Neural cell (in vitro differentiated cells): Measurements from ENCODE around the gene HBA2. TPM values are rescaled to one million over a fixed set of nuclear protein-coding genes. Genes with fewer than 3 reads are reported as not detected.
"Not testable (repeated sequence)": the region's sequence is repeated elsewhere in the genome, so short reads cannot be mapped to it uniquely, and the experiment has no call there.

Experiments used
- H2AFZ ChIP-seq: fragments of 200-600, 300-800 bp; sonication (generic), shearing (Covaris generic); 2 replicates; pipeline ENCODE4 v1.6.0; 2014; ENCODE audit warnings: low read depth, mild to moderate bottlenecking, antibody characterized with exemption, low read length, moderate library complexity
- H3F3A ChIP-seq: fragments of 200-600 bp; shearing (Covaris generic); 2 replicates; pipeline ENCODE4 v1.6.1; 2016; ENCODE audit warnings: mild to moderate bottlenecking, moderate library complexity, mixed read lengths, antibody characterized with exemption, low read length; ENCODE audit not compliant: insufficient read depth, poor library complexity, severe bottlenecking
- H3K27ac ChIP-seq: fragments of 200-600, 300-800 bp; sonication (generic), shearing (Covaris generic); 2 replicates; pipeline ENCODE4 v1.5.1; 2014; ENCODE audit warnings: mild to moderate bottlenecking, low read length, moderate library complexity
- H3K27me3 ChIP-seq: fragments of 300-800, 200-600 bp; sonication (generic), shearing (Covaris generic); 2 replicates; pipeline ENCODE4 v1.6.0; 2014; ENCODE audit warnings: mild to moderate bottlenecking, low read depth, low read length, moderate library complexity; ENCODE audit not compliant: insufficient read depth
- H3K36me3 ChIP-seq: fragments of 300-800, 200-600 bp; sonication (generic), shearing (Covaris generic); 2 replicates; pipeline ENCODE4 v1.5.1; 2014; ENCODE audit warnings: mild to moderate bottlenecking, antibody characterized with exemption, low read length, moderate library complexity; ENCODE audit not compliant: insufficient read depth
- H3K4me2 ChIP-seq: fragments of 300-800, 200-600 bp; sonication (generic), shearing (Covaris generic); 2 replicates; pipeline ENCODE4 v1.6.0; 2014; ENCODE audit warnings: mild to moderate bottlenecking, low read length
- H3K4me3 ChIP-seq: fragments of 300-800, 200-600 bp; sonication (generic), shearing (Covaris generic); 2 replicates; pipeline ENCODE4 v1.5.1; 2014; ENCODE audit warnings: mild to moderate bottlenecking, low read length, moderate library complexity
- H3K79me2 ChIP-seq: fragments of 200-600 bp; shearing (Covaris generic); replicated peaks from 2 replicates; pipeline ENCODE4 v1.6.0; 2014; ENCODE audit warnings: mild to moderate bottlenecking, low read length, moderate library complexity; ENCODE audit not compliant: insufficient read depth
- H3K9ac ChIP-seq: fragments of 300-800, 200-600 bp; sonication (generic), shearing (Covaris generic); 2 replicates; pipeline ENCODE4 v1.6.1; 2016; ENCODE audit warnings: mild to moderate bottlenecking, low read length, mixed read lengths
- H3K9me2 ChIP-seq: fragments of 200-600 bp; shearing (Covaris generic); 2 replicates; pipeline ENCODE4 v1.6.1; 2016; ENCODE audit warnings: mild to moderate bottlenecking, low read length, mixed read lengths; ENCODE audit not compliant: insufficient read depth
- H3K9me3 ChIP-seq: fragments of 200-600, 300-800 bp; sonication (generic), shearing (Covaris generic); 2 replicates; pipeline ENCODE4 v1.6.1; 2016; ENCODE audit warnings: mild to moderate bottlenecking, mixed run types, low read length, moderate library complexity, mixed read lengths
- H4K20me1 ChIP-seq: fragments of 200-600 bp; shearing (Covaris generic); 2 replicates; pipeline ENCODE4 v1.6.1; 2016; ENCODE audit warnings: mild to moderate bottlenecking, mixed run types; ENCODE audit not compliant: insufficient read depth
- EP300 ChIP-seq: fragments of 450-650 bp; conservative IDR thresholded peaks from 2 replicates; pipeline ENCODE4 v1.6.1; 2014; ENCODE audit warnings: antibody characterized with exemption, mild to moderate bottlenecking, moderate library complexity; ENCODE audit not compliant: poor library complexity, severe bottlenecking
- EZH2 ChIP-seq: fragments of 200-600, 300-800 bp; shearing (Covaris generic), sonication (generic); IDR thresholded peaks from 2 replicates; pipeline ENCODE4 v1.6.1; 2014; ENCODE audit warnings: antibody characterized with exemption, low read length, borderline replicate concordance, mild to moderate bottlenecking; ENCODE audit not compliant: insufficient read depth, poor library complexity, severe bottlenecking
- MXI1 ChIP-seq: fragments of 450-650 bp; conservative IDR thresholded peaks from 2 replicates; pipeline ENCODE4 v1.6.1; 2014; ENCODE audit warnings: antibody characterized with exemption, mild to moderate bottlenecking; ENCODE audit not compliant: poor library complexity, severe bottlenecking
- POLR2AphosphoS5 ChIP-seq: IDR thresholded peaks from 2 replicates; pipeline ENCODE4 v1.6.1; 2012
- RAD21 ChIP-seq: fragments of 450-650 bp; conservative IDR thresholded peaks from 2 replicates; pipeline ENCODE4 v1.6.1; 2014; ENCODE audit warnings: antibody characterized with exemption, mild to moderate bottlenecking, moderate library complexity
- SMC3 ChIP-seq: fragments of 450-650 bp; conservative IDR thresholded peaks from 2 replicates; pipeline ENCODE4 v1.6.1; 2014; ENCODE audit warnings: antibody characterized with exemption, mild to moderate bottlenecking, moderate library complexity; ENCODE audit not compliant: poor library complexity
- TAF1 ChIP-seq: IDR thresholded peaks from 2 replicates; pipeline ENCODE4 v1.6.1; 2012; ENCODE audit warnings: low read depth
- polyA minus RNA-seq: library from RNA; depleted of rRNA, polyadenylated mRNA; stranded (reverse); fragments of >200 nt; gene quantifications from 2 replicates; pipeline ENCODE4 v1.2.3, GENCODE V29; 2014
- polyA plus RNA-seq: library from polyadenylated mRNA; depleted of rRNA; stranded (reverse); fragments of >200 nt; gene quantifications from 2 replicates; pipeline ENCODE4 v1.2.3, GENCODE V29; 2014
- TF ChIP-seq, protein P1 (sequence below): fragments of 450-650 bp; IDR thresholded peaks from 2 replicates; pipeline ENCODE4 v1.5.1; 2014; ENCODE audit warnings: antibody characterized with exemption, mild to moderate bottlenecking, moderate library complexity; ENCODE audit not compliant: poor library complexity, severe bottlenecking
- TF ChIP-seq, protein P2 (sequence below): IDR thresholded peaks from 2 replicates; pipeline ENCODE4 v1.6.1; 2012; ENCODE audit warnings: borderline replicate concordance

Gene HBA2
- polyA plus RNA-seq (not detected in 2 replicates), polyA minus RNA-seq (not detected in 2 replicates)

DNA sequence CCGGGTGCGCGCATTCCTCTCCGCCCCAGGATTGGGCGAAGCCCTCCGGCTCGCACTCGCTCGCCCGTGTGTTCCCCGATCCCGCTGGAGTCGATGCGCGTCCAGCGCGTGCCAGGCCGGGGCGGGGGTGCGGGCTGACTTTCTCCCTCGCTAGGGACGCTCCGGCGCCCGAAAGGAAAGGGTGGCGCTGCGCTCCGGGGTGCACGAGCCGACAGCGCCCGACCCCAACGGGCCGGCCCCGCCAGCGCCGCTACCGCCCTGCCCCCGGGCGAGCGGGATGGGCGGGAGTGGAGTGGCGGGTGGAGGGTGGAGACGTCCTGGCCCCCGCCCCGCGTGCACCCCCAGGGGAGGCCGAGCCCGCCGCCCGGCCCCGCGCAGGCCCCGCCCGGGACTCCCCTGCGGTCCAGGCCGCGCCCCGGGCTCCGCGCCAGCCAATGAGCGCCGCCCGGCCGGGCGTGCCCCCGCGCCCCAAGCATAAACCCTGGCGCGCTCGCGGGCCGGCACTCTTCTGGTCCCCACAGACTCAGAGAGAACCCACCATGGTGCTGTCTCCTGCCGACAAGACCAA, at the start of gene HBA2:
TSS of gene HBA2 (plus strand) at position 503 of the 568 bp plus-strand sequence. CDS start at position 540, 37 bp downstream.
- not testable (repeated sequence) for H3K4me3 ChIP-seq, H3K9me3 ChIP-seq, H3K4me2 ChIP-seq, H4K20me1 ChIP-seq, H3K36me3 ChIP-seq, H2AFZ ChIP-seq, H3K9me2 ChIP-seq, H3F3A ChIP-seq, H3K9ac ChIP-seq, H3K79me2 ChIP-seq, H3K27ac ChIP-seq
- H3K27me3 ChIP-seq = peaks cover 66% of the 10 kb centered on the region

DNA sequence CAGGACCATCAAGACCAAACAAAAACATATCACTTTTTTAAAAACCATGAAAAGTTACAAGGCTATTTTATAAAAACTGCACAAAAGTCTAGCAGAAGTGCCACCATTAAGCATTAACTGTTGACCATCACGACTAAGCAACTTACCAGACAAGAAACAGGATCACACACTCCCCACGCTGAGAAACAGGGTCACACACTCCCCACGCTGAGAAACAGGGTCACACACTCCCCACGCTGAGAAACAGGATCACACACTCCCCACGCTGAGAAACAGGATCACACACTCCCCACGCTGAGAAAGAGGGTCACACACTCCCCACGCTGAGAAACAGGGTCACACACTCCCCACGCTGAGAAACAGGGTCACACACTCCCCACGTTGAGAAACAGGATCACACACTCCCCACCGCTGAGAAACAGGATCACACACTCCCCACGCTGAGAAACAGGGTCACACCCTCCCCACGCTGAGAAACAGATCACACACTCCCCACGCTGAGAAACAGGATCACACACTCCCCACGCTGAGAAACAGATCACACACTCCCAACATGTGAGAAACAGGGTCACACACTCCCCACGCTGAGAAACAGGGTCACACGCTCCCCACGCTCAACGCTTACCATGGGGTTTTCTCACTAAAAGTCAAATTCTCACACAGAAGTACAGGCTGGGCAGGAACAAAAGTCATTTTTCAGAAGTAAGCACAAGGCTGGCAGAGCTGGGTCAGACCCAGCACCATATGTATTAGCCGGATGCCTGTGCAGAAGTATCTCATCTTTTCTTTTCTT, 48.9 kb upstream of the HBA2 start:
- H4K20me1 ChIP-seq, H3K4me2 ChIP-seq, H3K9me2 ChIP-seq, H3K36me3 ChIP-seq, H3K4me3 ChIP-seq, H3F3A ChIP-seq, H3K27me3 ChIP-seq, H2AFZ ChIP-seq, H3K27ac ChIP-seq, H3K9me3 ChIP-seq, H3K79me2 ChIP-seq, H3K9ac ChIP-seq: not testable (repeated sequence)

DNA sequence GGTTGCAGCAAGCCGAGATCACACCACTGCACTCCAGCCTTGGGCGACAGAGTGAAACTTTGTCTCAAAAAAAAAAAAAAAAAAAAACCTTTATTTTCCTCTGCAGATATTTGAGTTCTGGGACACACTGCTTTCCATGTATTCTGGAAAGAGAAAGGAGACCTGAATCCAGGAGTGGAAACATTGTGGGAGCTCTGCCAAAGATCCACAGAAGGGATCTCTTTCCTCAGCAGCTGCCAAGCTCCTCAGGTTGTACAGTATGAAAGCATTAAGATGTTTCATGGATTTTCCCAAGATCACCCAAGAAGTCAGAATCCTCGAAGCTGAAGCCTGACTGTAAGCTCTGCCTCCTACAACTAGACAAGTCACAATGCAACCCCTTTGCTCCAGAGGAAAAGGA, 47.7 kb upstream of the HBA2 start:
- no peaks in the 10 kb centered on the region for H3K9me3 ChIP-seq
- no peak for TF ChIP-seq SMC3
- TF ChIP-seq MXI1 = no peak
- TF ChIP-seq, protein P1, sequence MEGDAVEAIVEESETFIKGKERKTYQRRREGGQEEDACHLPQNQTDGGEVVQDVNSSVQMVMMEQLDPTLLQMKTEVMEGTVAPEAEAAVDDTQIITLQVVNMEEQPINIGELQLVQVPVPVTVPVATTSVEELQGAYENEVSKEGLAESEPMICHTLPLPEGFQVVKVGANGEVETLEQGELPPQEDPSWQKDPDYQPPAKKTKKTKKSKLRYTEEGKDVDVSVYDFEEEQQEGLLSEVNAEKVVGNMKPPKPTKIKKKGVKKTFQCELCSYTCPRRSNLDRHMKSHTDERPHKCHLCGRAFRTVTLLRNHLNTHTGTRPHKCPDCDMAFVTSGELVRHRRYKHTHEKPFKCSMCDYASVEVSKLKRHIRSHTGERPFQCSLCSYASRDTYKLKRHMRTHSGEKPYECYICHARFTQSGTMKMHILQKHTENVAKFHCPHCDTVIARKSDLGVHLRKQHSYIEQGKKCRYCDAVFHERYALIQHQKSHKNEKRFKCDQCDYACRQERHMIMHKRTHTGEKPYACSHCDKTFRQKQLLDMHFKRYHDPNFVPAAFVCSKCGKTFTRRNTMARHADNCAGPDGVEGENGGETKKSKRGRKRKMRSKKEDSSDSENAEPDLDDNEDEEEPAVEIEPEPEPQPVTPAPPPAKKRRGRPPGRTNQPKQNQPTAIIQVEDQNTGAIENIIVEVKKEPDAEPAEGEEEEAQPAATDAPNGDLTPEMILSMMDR = no peak
- TF ChIP-seq POLR2AphosphoS5 = no peak
- TF ChIP-seq, protein P2, sequence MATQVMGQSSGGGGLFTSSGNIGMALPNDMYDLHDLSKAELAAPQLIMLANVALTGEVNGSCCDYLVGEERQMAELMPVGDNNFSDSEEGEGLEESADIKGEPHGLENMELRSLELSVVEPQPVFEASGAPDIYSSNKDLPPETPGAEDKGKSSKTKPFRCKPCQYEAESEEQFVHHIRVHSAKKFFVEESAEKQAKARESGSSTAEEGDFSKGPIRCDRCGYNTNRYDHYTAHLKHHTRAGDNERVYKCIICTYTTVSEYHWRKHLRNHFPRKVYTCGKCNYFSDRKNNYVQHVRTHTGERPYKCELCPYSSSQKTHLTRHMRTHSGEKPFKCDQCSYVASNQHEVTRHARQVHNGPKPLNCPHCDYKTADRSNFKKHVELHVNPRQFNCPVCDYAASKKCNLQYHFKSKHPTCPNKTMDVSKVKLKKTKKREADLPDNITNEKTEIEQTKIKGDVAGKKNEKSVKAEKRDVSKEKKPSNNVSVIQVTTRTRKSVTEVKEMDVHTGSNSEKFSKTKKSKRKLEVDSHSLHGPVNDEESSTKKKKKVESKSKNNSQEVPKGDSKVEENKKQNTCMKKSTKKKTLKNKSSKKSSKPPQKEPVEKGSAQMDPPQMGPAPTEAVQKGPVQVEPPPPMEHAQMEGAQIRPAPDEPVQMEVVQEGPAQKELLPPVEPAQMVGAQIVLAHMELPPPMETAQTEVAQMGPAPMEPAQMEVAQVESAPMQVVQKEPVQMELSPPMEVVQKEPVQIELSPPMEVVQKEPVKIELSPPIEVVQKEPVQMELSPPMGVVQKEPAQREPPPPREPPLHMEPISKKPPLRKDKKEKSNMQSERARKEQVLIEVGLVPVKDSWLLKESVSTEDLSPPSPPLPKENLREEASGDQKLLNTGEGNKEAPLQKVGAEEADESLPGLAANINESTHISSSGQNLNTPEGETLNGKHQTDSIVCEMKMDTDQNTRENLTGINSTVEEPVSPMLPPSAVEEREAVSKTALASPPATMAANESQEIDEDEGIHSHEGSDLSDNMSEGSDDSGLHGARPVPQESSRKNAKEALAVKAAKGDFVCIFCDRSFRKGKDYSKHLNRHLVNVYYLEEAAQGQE = no peak
- TF ChIP-seq TAF1 = no peak
- no peak for TF ChIP-seq EZH2
- TF ChIP-seq EP300 = no peak
- no peak for TF ChIP-seq RAD21

More for the DNA sequence above, 47.7 kb upstream of the HBA2 start:
- Histone ChIP-seq H3K9me2 (no peaks in the 10 kb centered on the region), H3K4me2 (no peak overlapping the region), H3K79me2 (no peaks in the 10 kb centered on the region), H3K27me3 (no peaks in the 10 kb centered on the region), H3K9ac (no peak overlapping the region), H3F3A (no peaks in the 10 kb centered on the region), H3K36me3 (no peaks in the 10 kb centered on the region), H3K27ac (no peak overlapping the region), H2AFZ (no peak overlapping the region), H3K4me3 (no peak overlapping the region), H4K20me1 (no peaks in the 10 kb centered on the region)
